ENCODE results near the gene HMCES.
A peak's percentile ranks its signal among the peaks of the same experiment; 100 is the strongest.

The HMCES gene

DNA sequence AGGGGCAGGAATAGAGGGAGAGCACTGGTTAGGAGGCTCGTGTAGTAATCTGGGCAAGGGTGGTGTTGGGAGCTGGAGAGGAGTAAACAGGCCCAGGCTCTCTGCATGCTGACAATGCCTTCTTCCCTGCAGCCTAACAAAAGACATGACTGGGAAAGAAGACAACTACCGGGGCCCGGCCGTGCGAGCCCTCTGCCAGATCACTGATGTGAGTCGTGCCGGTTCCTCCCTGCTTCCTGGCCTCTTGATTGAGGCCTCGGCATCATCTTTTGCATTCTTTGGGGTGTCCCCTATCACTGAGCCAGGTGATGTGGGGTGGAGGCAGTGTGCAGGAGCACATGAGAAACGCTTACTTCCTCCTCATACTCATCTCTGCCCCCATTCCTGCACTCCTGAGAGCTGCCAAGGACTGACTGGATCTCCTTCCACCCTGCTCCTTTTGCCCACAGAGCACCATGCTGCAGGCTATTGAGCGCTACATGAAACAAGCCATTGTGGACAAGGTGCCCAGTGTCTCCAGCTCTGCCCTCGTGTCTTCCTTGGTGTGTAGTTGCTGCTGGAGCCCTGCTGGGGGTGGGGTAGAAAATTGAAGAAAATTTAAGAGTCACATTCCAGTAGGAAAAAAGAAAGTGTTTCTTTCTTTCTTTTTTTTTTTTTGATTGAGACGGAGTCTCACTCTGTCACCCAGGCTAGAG, 24.0 kb upstream of the HMCES start:
- peaks cover 69% of the 10 kb centered on the region for H3K36me3 Mint-ChIP-seq (ENCODE audit: low read depth)
- no peak overlapping the region for H3K4me3 Mint-ChIP-seq
- no peak for DNase-seq
- peaks cover 13% of the 10 kb centered on the region for H3K4me1 Mint-ChIP-seq
- TF ChIP-seq CTCF (IDR thresholded peaks at IDR 0.05), result no peak
- H3K9me3 Mint-ChIP-seq, result no peaks in the 10 kb centered on the region
- peak overlapping the region; percentile 91 for H3K27ac Mint-ChIP-seq
- no peaks in the 10 kb centered on the region for H3K27me3 Mint-ChIP-seq (ENCODE audit: low read depth, poor library complexity)

DNA sequence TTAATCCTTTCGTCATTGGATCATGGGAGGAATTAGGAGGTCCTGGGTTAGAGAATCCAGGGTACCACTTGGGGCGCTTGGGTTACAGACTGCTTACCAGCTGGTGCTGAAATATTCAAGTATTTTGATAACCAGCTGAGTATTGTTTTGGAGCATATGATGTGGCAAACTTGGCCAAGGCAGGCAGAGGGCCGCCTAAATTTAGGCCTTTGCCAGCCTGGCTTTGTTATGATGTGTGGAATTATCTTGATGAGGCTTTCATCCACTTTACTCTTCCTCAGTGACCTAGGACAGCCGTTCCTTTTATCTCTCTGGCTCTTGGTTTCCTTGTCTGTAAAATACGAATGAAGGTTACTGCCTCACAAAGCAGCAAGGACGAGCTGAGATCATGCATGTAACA, 22.4 kb upstream of the HMCES start:
- DNase-seq, result no peak
- H3K27ac Mint-ChIP-seq, result peak overlapping the region; percentile 37
- H3K36me3 Mint-ChIP-seq (ENCODE audit: low read depth), result peaks cover 82% of the 10 kb centered on the region
- TF ChIP-seq CTCF (IDR thresholded peaks at IDR 0.05), result no peak
- H3K4me3 Mint-ChIP-seq, result no peak overlapping the region
- H3K4me1 Mint-ChIP-seq, result no peaks in the 10 kb centered on the region
- no peaks in the 10 kb centered on the region for H3K9me3 Mint-ChIP-seq
- no peaks in the 10 kb centered on the region for H3K27me3 Mint-ChIP-seq (ENCODE audit: low read depth, poor library complexity)

DNA sequence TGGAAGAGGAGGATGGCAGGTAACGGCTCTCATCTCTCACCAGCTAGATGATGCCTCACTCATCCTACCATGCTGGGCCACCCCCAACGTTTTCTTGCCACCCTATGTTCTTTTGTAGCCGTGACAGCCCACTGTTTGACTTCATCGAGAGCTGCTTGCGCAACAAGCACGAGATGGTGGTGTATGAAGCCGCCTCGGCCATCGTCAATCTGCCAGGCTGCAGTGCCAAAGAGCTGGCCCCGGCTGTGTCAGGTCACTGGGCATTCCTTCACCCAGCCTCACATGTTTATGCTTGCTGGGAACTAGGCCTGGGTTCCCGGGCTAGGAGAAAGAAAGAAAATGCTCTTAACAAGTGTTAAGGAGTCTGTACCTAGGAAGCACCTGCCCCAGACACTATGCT, 21.1 kb upstream of the HMCES start:
- Mint-ChIP-seq H3K9me3 (no peaks in the 10 kb centered on the region), H3K4me1 (no peaks in the 10 kb centered on the region)

DNA sequence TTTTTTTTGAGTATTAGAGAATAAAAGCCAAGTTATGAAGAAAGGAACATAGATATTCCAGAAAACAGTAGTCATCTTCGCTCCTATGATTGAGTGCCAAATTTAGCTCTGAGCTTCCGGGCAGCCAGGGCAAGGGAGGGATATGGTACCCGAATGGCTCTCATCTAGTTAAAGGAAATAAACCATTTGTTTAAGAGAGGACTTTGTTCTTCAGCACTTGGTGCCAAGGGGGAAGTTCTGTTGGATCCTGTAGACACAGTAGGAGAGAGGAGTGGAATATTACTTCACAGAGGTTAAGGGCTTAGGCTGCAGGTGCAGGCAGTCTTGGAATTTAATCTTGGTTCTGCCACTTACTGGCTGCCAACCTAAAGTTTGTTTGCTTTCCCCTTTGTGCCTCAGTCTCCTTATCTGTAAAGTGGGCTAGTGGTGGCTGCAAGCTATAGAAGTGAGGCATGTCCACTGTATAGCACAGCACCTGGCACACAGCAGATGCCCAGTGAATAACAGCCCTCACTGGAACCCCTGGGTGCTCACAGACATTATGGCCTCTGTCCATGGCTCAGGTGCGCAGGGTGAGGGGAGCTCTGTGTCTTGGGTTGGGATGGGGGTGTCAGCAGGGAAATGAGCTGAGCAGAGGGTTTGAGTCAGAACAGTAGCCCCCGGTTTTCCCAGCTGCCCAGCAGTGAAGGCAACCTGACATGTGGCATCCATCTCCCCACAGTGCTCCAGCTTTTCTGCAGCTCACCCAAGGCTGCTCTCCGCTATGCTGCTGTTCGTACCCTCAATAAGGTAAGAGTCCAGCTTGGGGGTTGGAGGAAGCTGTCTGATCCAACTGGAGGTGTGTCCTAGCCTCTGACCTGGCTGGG, 18.8 kb upstream of the HMCES start:
- DNase-seq, result no peak
- peaks cover 80% of the 10 kb centered on the region for H3K36me3 Mint-ChIP-seq (ENCODE audit: low read depth)
- H3K9me3 Mint-ChIP-seq, result no peaks in the 10 kb centered on the region
- no peaks in the 10 kb centered on the region for H3K27me3 Mint-ChIP-seq (ENCODE audit: low read depth, poor library complexity)
- no peak overlapping the region for H3K27ac Mint-ChIP-seq
- no peak for TF ChIP-seq CTCF (IDR thresholded peaks at IDR 0.05)
- H3K4me1 Mint-ChIP-seq, result no peaks in the 10 kb centered on the region
- H3K4me3 Mint-ChIP-seq, result no peak overlapping the region

More for the DNA sequence above, 21.1 kb upstream of the HMCES start:
- TF ChIP-seq CTCF (IDR thresholded peaks at IDR 0.05), result no peak
- DNase-seq, result no peak
- peak overlapping the region; percentile 32 for H3K27ac Mint-ChIP-seq
- H3K4me3 Mint-ChIP-seq, result no peak overlapping the region
- peaks cover 79% of the 10 kb centered on the region for H3K36me3 Mint-ChIP-seq (ENCODE audit: low read depth)
- no peaks in the 10 kb centered on the region for H3K27me3 Mint-ChIP-seq (ENCODE audit: low read depth, poor library complexity)

GRCh38 chr3:129260606-129261005, 18.1 kb upstream of the HMCES start:
- Mint-ChIP-seq H3K4me1 (no peaks in the 10 kb centered on the region), H3K27ac (no peak overlapping the region), H3K4me3 (no peak overlapping the region), H3K27me3 (ENCODE audit: low read depth, poor library complexity) (no peaks in the 10 kb centered on the region), H3K9me3 (no peaks in the 10 kb centered on the region), H3K36me3 (ENCODE audit: low read depth) (peaks cover 78% of the 10 kb centered on the region)
- DNase-seq, result no peak
- no peak for TF ChIP-seq CTCF (IDR thresholded peaks at IDR 0.05)
